ENCODE measurements around the gene USP37. TPM values are rescaled to one million over a fixed set of nuclear protein-coding genes. Genes with fewer than 3 reads are reported as not detected.
A peak's percentile ranks its signal among the peaks of the same experiment; 100 is the strongest.

The USP37 gene
- total RNA-seq, 1 donor from 2014 or later = 5.7 TPM

- no peak for DNase-seq
- Histone ChIP-seq H3K9me3 (replicated peaks) (no peaks in the 10 kb centered on the region), H3K4me3 (no peak overlapping the region), H3K27me3 (ENCODE audit: low read depth) (no peaks in the 10 kb centered on the region), H3K27ac (replicated peaks) (peak overlapping the region; percentile 78), H3K36me3 (peaks cover 39% of the 10 kb centered on the region), H3K4me1 (peaks cover 68% of the 10 kb centered on the region)
- TF ChIP-seq CTCF (IDR thresholded peaks at IDR 0.05; ENCODE audit: borderline replicate concordance) = no peak
- intact Hi-C loops (cut with micrococcal nuclease) = no loop called here
These were observed 8.7 kb upstream of the USP37 start for GRCh38 chr2:218576854-218577253.

- Histone ChIP-seq H3K9me3 (replicated peaks) (no peaks in the 10 kb centered on the region), H3K27ac (replicated peaks) (peak overlapping the region; percentile 95), H3K36me3 (peaks cover 25% of the 10 kb centered on the region), H3K4me1 (peaks cover 81% of the 10 kb centered on the region), H3K27me3 (ENCODE audit: low read depth) (no peaks in the 10 kb centered on the region), H3K4me3 (peak overlapping the region; percentile 91)
- intact Hi-C loops (cut with micrococcal nuclease) = no loop called here
- DNase-seq = no peak
- no peak for TF ChIP-seq CTCF (IDR thresholded peaks at IDR 0.05; ENCODE audit: borderline replicate concordance)
These were observed 2.7 kb upstream of the USP37 start for GRCh38 chr2:218570850-218571249.

GRCh38 chr2:218569661-218570500 lies 1.7 kb upstream of the USP37 start:
- H3K36me3 ChIP-seq = peaks cover 18% of the 10 kb centered on the region
- H3K4me1 ChIP-seq = peaks cover 77% of the 10 kb centered on the region
- TF ChIP-seq CTCF (IDR thresholded peaks at IDR 0.05; ENCODE audit: borderline replicate concordance) = no peak
- H3K27ac ChIP-seq (replicated peaks) = peak overlapping the region; percentile 95
- peak overlapping the region; percentile 91 for H3K4me3 ChIP-seq
- intact Hi-C loops (cut with micrococcal nuclease) = no loop called here
- no peaks in the 10 kb centered on the region for H3K27me3 ChIP-seq (ENCODE audit: low read depth)
- no peaks in the 10 kb centered on the region for H3K9me3 ChIP-seq (replicated peaks)
- peak; percentile 31 for DNase-seq

GRCh38 chr2:218569038-218569431 lies 884 bp upstream of the USP37 start:
- TF ChIP-seq CTCF (IDR thresholded peaks at IDR 0.05; ENCODE audit: borderline replicate concordance) = no peak
- peaks cover 68% of the 10 kb centered on the region for H3K4me1 ChIP-seq
- H3K27ac ChIP-seq (replicated peaks) = peak overlapping the region; percentile 95
- peak; percentile 19 for DNase-seq
- intact Hi-C loops (cut with micrococcal nuclease) = no loop called here
- no peaks in the 10 kb centered on the region for H3K9me3 ChIP-seq (replicated peaks)
- H3K36me3 ChIP-seq = peaks cover 9% of the 10 kb centered on the region
- no peaks in the 10 kb centered on the region for H3K27me3 ChIP-seq (ENCODE audit: low read depth)
- H3K4me3 ChIP-seq = peak overlapping the region; percentile 91

GRCh38 chr2:218567797-218568189 lies 358 bp downstream of the USP37 start:
- Histone ChIP-seq H3K27me3 (ENCODE audit: low read depth) (no peaks in the 10 kb centered on the region), H3K36me3 (peaks cover 11% of the 10 kb centered on the region), H3K4me1 (peaks cover 57% of the 10 kb centered on the region), H3K9me3 (replicated peaks) (no peaks in the 10 kb centered on the region), H3K27ac (replicated peaks) (peak overlapping the region; percentile 95), H3K4me3 (peak overlapping the region; percentile 91)
- intact Hi-C loops (cut with micrococcal nuclease) = no loop called here
- DNase-seq = no peak
- no peak for TF ChIP-seq CTCF (IDR thresholded peaks at IDR 0.05; ENCODE audit: borderline replicate concordance)

All from left ventricle myocardium inferior (tissue), 1 donor.